Measurements from ENCODE around the gene SNX17. TPM values are rescaled to one million over a fixed set of nuclear protein-coding genes. Genes with fewer than 3 reads are reported as not detected.

Gene SNX17
- total and polyA plus RNA-seq, 2 of the 4 experiments (the other 2 are of a cell fraction): 102 to 130 TPM

DNA sequence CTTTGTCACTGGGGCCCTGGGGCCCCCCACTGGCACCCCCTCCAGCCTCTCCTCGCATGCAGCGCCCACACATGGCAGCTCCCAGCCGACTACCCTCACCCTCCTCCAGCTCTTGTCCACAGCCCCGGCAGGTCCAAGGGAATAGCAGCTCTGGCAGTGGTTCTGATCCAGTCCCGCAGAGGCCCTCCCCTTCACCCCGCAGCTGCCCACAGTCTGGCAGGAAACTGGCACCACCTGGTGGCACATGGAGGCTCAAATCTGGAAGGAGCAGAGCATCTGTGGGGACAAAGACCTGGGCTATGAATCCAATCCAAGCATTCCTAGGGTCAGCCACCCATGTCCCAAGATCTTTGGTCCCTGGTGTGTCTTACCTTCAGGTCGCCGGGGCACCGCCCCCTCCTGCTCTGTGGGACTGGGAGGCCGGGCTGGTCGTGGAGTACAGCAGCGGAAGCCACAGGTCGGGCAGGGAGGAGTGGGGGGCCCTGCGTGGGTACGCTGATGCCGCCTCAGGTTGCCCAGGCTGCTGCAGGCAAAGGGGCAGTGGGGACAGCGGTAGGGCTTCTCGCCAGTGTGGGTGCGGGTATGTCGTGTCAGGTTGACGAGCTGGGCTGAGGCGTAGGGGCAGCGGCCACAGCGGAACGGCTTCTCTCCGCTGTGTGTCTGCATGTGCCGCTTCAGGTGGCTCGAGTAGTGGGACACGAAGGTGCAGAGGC lies 7.8 kb downstream of the SNX17 start:
- in situ Hi-C loops (cut with MboI; ENCODE audit: low sequenced_read_pairs): no loop called here
- no peak overlapping the region for H3K27ac ChIP-seq (ENCODE audit: insufficient read depth, low read length)

More for the DNA sequence above, 7.8 kb downstream of the SNX17 start:
- Histone ChIP-seq H3K4me3 (ENCODE audit: insufficient read depth, low read depth, low read length) (no peak overlapping the region), H2AK5ac (ENCODE audit: low read depth, low read length) (no peak overlapping the region), H3K9me3 (ENCODE audit: control insufficient read depth, insufficient read depth, low read length) (no peaks in the 10 kb centered on the region), H4K20me1 (ENCODE audit: insufficient read depth, low read length) (peaks cover 17% of the 10 kb centered on the region; the same call in 1 of the 2 replicates), H3K4me1 (ENCODE audit: control insufficient read depth, insufficient read depth, low read length) (peaks cover 6% of the 10 kb centered on the region), H4K91ac (ENCODE audit: insufficient read depth, low read depth, low read length) (no peak overlapping the region), H2AFZ (replicated peaks; ENCODE audit: low read length, poor library complexity) (no peak overlapping the region), H3K4me2 (ENCODE audit: low read depth, low read length) (no peak overlapping the region), H3K9me1 (ENCODE audit: insufficient read depth, low read length) (peaks cover under 1% of the 10 kb centered on the region; the same call in 1 of the 2 replicates), H3K9ac (ENCODE audit: low read depth, low read length) (no peak overlapping the region), H4K8ac (ENCODE audit: low read depth in 2 of 2, low read length in 2 of 2) (no peak overlapping the region), H2AK9ac (replicated peaks; ENCODE audit: low read depth, low read length, poor library complexity) (peak overlapping the region; percentile 31), H3K56ac (ENCODE audit: extremely low read depth, insufficient read depth, low read length) (no peak overlapping the region), H2BK20ac (ENCODE audit: low read depth, low read length) (no peak overlapping the region), H2BK5ac (ENCODE audit: low read depth, low read length, poor library complexity, severe bottlenecking) (no peak overlapping the region), H3K18ac (ENCODE audit: low read depth, low read length) (no peak overlapping the region), H3K79me1 (ENCODE audit: low read depth in 1 of 2, low read length in 2 of 2) (peaks cover 17 to 55% of the 10 kb centered on the region in 2 experiments; a peak in 3 of 4 replicates), H3K14ac (replicated peaks; ENCODE audit: low read depth, low read length) (no peak overlapping the region), H4K5ac (ENCODE audit: low read depth, low read length) (no peak overlapping the region), H3K36me3 (ENCODE audit: control insufficient read depth, insufficient read depth, low read length) (peaks cover 61% of the 10 kb centered on the region), H3K23ac (ENCODE audit: low read depth, low read length) (no peak overlapping the region), H3K27me3 (ENCODE audit: control insufficient read depth, insufficient read depth, low read length) (no peaks in the 10 kb centered on the region), H2BK15ac (ENCODE audit: low read depth, low read length) (no peak overlapping the region), H2BK120ac (ENCODE audit: low read depth, low read length) (no peak overlapping the region), H3K4ac (ENCODE audit: low read depth, low read length) (no peak overlapping the region)
- WGBS, 2 experiments (ENCODE audit: extremely low coverage in 2 of 2, insufficient read length in 1 of 2): 93% methylated on average over 13 of the region's 29 CpGs; no CpG with 5 or more reads in 1 of the 2 experiments
- ATAC-seq (ENCODE audit: low read depth) (no peak), DNase-seq (no peak)
- dilution Hi-C loops (cut with HindIII; ENCODE audit: low sequenced_read_pairs, unreplicated experiment): no loop called here
- POLR2A ChIA-PET (ENCODE audit: unreplicated experiment): no interaction called here
- CTCF ChIA-PET: no interaction called here
- TF ChIP-seq, protein P1, sequence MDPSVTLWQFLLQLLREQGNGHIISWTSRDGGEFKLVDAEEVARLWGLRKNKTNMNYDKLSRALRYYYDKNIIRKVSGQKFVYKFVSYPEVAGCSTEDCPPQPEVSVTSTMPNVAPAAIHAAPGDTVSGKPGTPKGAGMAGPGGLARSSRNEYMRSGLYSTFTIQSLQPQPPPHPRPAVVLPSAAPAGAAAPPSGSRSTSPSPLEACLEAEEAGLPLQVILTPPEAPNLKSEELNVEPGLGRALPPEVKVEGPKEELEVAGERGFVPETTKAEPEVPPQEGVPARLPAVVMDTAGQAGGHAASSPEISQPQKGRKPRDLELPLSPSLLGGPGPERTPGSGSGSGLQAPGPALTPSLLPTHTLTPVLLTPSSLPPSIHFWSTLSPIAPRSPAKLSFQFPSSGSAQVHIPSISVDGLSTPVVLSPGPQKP (IDR thresholded peaks at IDR 0.05; ENCODE audit: borderline replicate concordance, low read depth, low read length): no peak
- no peak for TF ChIP-seq SMC3 (IDR thresholded peaks at IDR 0.05; ENCODE audit: low read depth, low read length)
- TF ChIP-seq RAD21 (IDR thresholded peaks at IDR 0.05; ENCODE audit: low read length): peak; percentile 1; the same call in 1 of the 2 replicates
- TF ChIP-seq POLR2A (IDR thresholded peaks at IDR 0.05; ENCODE audit: low read depth, low read length): no peak
- no peak for TF ChIP-seq RCOR1 (IDR thresholded peaks at IDR 0.05; ENCODE audit: insufficient replicate concordance, low read length)
- TF ChIP-seq, protein P2, sequence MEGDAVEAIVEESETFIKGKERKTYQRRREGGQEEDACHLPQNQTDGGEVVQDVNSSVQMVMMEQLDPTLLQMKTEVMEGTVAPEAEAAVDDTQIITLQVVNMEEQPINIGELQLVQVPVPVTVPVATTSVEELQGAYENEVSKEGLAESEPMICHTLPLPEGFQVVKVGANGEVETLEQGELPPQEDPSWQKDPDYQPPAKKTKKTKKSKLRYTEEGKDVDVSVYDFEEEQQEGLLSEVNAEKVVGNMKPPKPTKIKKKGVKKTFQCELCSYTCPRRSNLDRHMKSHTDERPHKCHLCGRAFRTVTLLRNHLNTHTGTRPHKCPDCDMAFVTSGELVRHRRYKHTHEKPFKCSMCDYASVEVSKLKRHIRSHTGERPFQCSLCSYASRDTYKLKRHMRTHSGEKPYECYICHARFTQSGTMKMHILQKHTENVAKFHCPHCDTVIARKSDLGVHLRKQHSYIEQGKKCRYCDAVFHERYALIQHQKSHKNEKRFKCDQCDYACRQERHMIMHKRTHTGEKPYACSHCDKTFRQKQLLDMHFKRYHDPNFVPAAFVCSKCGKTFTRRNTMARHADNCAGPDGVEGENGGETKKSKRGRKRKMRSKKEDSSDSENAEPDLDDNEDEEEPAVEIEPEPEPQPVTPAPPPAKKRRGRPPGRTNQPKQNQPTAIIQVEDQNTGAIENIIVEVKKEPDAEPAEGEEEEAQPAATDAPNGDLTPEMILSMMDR (conservative IDR thresholded peaks at IDR 0.05; ENCODE audit: low read depth, low read length): peak; percentile 19; the same call in 1 of the 2 replicates
- BruUV-seq (replicated peaks): no TSS peak
- intact Hi-C loops (cut with micrococcal nuclease): no loop called here

All from IMR-90 (cell line).